DMS153 (cell line): ENCODE results near the gene DUS3L.
"Not testable (repeated sequence)": the region's sequence is repeated elsewhere in the genome, so short reads cannot be mapped to it uniquely, and the experiment has no call there.

ENCODE experiments used
- DNase-seq: peaks from one replicate; lab custom pipeline; 2025; lab: John Stamatoyannopoulos, UW

Gene DUS3L

GRCh38 chr19:5799247-5800241 lies 8.6 kb upstream of the DUS3L start:
- peak; percentile 14 for DNase-seq

GRCh38 chr19:5798244-5798643 lies 7.3 kb upstream of the DUS3L start:
- DNase-seq = no peak

- no peak for DNase-seq
These were observed 4.5 kb upstream of the DUS3L start for GRCh38 chr19:5795382-5795919.

GRCh38 chr19:5793188-5793587 lies 2.2 kb upstream of the DUS3L start:
- DNase-seq = no peak

GRCh38 chr19:5792224-5792623 lies 1.3 kb upstream of the DUS3L start:
- no peak for DNase-seq

- no peak for DNase-seq
These were observed 941 bp downstream of the DUS3L start for GRCh38 chr19:5789886-5790558.

GRCh38 chr19:5789351-5789761 lies 1.6 kb downstream of the DUS3L start:
- no peak for DNase-seq

GRCh38 chr19:5788422-5788821 lies 2.5 kb downstream of the DUS3L start:
- no peak for DNase-seq

- no peak for DNase-seq
These were observed 3.4 kb downstream of the DUS3L start for GRCh38 chr19:5787409-5788182.

GRCh38 chr19:5786593-5787408 lies 4.2 kb downstream of the DUS3L start:
- no peak for DNase-seq

- no peak for DNase-seq
These were observed 5.5 kb downstream of the DUS3L start for GRCh38 chr19:5785423-5785822.

GRCh38 chr19:5784581-5785147 lies 6.3 kb downstream of the DUS3L start, which contains the start of gene PRR22:
PRR22 (minus strand) TSS chr19:5784746; CDS start chr19:5784660, 86 bp downstream.
- no peak for DNase-seq

- no peak for DNase-seq
These were observed 7.7 kb downstream of the DUS3L start for GRCh38 chr19:5782945-5783919.

- DNase-seq = no peak
These were observed 8.6 kb downstream of the DUS3L start for GRCh38 chr19:5782322-5782721.

- DNase-seq = not testable (repeated sequence)
These were observed 10.0 kb downstream of the DUS3L start for GRCh38 chr19:5780916-5781315.

GRCh38 chr19:5778402-5778801 lies 12.6 kb downstream of the DUS3L start:
- no peak for DNase-seq

- no peak for DNase-seq
These were observed 15.2 kb downstream of the DUS3L start for GRCh38 chr19:5775668-5776309.

- DNase-seq = no peak
These were observed 16.0 kb downstream of the DUS3L start for GRCh38 chr19:5774921-5775320.

- DNase-seq = no peak
These were observed 17.7 kb downstream of the DUS3L start for GRCh38 chr19:5773276-5773675.
